Nucleus accumbens (tissue), 56 donors: ENCODE measurements around the gene STRIP2.
"Not testable (repeated sequence)": the region's sequence is repeated elsewhere in the genome, so short reads cannot be mapped to it uniquely, and the experiment has no call there.

Source experiments
- DNase-seq, 56 donors: peaks; one replicate each; lab custom pipeline; 2025; lab: John Stamatoyannopoulos, UW

Gene STRIP2, protein sequence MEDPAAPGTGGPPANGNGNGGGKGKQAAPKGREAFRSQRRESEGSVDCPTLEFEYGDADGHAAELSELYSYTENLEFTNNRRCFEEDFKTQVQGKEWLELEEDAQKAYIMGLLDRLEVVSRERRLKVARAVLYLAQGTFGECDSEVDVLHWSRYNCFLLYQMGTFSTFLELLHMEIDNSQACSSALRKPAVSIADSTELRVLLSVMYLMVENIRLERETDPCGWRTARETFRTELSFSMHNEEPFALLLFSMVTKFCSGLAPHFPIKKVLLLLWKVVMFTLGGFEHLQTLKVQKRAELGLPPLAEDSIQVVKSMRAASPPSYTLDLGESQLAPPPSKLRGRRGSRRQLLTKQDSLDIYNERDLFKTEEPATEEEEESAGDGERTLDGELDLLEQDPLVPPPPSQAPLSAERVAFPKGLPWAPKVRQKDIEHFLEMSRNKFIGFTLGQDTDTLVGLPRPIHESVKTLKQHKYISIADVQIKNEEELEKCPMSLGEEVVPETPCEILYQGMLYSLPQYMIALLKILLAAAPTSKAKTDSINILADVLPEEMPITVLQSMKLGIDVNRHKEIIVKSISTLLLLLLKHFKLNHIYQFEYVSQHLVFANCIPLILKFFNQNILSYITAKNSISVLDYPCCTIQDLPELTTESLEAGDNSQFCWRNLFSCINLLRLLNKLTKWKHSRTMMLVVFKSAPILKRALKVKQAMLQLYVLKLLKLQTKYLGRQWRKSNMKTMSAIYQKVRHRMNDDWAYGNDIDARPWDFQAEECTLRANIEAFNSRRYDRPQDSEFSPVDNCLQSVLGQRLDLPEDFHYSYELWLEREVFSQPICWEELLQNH

DNA sequence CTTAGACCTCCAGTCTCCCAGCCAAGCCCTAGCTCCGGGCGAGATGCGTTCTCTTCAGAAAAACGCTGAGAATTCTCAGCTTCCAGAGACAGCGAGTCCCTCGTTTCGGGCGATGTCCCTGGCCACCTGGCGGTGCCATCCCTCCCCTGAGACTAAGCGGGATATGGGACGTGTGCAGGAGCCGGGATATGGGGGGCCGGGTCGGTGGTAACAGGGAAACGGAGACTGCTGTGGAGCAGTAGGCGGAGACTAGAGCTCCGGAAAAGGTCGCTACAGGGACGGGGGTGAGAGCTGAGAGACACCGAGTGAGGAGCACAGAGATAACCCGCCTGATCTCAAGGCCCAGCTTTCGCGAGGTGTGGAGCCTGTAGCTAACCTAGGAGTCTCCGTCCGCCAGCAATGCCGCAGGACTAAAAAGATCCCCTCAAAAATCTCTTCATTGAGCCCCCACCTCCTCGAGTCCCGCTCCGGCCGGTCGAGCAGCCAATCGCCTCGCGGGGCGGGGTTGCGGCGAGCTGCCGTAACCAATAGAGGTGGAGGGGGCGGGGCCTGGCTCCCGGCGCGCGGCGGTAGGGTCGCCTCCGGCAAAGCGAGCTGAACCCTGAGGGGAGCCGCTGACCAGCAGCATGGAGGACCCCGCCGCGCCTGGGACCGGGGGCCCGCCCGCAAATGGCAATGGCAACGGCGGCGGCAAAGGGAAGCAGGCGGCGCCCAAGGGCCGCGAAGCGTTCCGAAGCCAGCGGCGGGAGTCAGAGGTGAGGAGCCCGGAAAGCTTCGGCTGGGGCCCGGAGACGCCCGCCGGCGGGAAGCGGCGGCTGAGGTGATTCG lies at the start of gene STRIP2:
Gene STRIP2, plus strand, starts transcription at position 586 of the 828 bp plus-strand sequence. Its CDS starts 41 bp downstream, at position 627.
- peak; percentile 55 to 96 (median 87) for DNase-seq

DNA sequence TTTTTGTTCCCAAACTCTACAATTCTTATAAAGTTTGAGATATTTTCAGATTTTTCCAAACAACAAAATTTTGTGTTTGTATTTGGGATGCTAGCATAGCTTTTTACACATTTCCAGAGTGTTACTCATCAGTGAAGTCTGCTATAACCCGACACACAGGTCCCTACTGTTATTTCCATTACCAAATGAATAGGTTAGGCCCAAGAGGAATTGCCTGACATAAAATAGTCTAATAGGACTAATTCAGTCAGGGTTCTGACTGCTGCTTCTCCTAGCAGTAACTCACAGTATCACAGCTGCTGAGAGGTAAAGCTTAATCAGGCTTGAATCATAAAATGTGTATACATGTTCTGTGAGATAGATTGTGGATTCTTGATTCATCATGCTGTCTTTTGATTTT lies 49.1 kb upstream of the STRIP2 start:
- no peak for DNase-seq

DNA sequence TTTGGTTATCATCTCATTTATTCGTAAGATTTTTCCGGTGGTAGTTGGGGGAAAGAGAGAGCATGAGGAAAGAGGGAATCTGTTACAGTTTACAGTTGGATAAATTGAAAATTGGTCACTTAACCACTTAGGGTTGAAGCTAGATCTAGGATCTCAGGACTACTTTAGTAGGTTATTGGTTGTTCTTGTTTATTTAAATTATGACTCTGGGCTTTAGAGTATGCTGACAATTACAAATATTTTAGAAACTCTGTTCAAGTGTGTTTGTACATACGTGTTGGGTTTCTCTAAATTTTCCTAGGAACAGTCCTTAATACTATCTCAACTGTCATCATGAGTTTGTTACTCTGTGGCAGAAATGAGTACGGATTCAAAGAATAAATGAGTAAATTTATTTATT lies 48.6 kb upstream of the STRIP2 start:
- no peak for DNase-seq

DNA sequence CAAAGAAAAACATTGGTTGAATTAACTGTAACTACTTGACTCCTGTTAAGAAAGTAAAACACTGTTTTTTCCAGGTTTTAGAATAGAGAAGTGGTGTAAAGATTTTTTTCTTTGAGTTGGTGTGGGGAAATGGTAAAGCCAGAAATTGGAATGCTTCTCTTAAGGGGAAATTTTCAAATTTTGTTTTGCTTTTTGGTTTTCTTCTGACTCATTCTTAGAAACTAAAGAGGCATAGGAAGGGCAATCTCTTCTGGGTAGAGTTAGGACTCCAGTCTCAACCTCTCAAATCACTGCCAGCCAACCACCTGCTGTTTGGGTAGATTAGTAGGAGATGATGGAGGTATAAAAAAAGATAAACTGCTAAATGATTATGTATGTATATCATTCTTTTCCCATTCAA lies 47.7 kb upstream of the STRIP2 start:
- no peak for DNase-seq

DNA sequence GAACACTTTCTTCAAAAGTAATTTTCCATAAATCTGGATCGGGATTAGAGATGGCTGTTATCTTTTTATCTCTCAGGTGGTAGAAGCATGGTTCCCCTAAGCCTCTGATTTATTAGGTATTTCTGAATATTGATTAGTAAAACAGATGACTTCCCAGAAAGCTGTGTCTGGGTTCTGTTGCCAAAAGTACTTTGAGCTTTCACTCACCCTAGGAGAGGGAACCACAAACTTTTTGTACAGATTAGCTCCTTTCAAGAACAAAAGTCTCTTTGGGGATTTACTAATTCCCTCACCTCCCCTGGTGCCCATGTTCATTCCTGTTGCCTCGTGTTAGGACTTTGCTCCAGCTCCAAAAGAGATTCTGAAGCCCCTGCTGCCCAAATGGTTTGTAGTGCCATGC lies 46.7 kb upstream of the STRIP2 start:
- no peak for DNase-seq

DNA sequence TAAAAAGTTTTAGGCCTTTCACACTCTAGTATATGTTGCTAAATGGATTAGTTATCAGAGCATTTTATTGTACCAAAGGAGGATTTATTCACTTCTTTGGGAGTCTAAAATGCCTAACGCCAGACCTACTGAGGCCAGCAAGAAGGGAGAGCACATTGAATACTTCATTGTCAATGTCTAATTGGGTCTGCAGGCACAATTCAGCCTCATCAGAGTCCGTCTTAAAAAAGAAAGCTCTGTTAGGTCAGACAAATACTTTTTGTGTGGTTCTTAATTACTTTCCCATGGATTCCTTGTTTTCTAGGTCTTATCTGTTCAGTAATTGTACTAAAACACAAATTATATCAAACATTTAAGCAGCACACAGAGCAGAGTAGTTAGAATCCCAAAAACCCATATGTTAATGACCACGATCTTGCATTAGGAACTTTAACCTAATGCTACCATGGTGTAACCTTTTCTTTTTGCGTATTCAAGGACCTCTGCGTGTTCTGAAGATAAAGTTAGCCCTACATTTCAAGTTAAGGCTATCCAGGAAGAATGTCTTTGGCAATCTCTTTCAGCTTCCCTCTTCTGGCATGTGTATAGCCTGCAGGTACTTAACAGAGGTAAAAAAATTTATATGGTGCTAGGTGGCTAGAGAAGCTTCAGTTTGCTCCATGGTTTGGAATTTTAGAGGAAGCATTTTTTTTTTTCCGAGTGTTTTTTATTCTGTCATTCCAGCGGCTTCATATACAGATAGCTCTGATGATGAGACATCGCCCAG lies 45.7 kb upstream of the STRIP2 start:
- DNase-seq = no peak

DNA sequence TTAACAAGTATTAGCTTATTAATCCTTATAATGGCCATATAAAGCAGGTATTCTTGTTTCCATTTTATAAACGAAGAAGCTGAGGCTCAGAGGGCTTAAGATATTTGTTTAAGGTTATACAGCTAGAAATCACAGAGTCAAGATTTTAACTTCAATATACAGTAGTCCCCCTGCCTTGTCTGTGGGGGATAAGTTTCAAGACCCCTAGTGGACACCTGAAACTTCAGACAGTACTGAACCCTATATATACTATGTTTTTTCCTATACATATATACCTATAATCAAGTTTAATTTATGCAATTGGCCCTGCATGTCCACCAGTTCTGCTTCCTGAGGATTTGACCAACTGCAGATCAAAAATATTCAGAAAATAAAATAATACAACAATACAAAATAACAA lies 44.4 kb upstream of the STRIP2 start:
- DNase-seq = no peak

DNA sequence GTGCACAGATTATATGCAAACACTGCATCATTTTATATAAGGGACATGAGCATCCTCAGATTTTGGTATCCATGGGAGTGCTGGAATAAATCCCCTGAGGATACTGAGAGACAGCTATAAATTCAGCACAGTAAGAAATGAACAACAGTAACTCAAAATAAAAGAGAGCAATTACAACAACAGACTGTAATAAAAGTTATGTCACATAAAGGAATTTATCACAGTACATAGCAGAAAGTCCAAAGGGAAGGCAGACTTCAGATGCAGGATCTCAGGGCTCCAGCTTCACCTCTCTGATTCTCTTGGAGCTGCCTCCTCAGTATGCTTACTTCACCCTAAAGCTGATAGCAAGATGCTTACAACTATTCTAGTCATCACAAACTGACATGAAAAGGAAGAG lies 43.9 kb upstream of the STRIP2 start:
- no peak for DNase-seq

DNA sequence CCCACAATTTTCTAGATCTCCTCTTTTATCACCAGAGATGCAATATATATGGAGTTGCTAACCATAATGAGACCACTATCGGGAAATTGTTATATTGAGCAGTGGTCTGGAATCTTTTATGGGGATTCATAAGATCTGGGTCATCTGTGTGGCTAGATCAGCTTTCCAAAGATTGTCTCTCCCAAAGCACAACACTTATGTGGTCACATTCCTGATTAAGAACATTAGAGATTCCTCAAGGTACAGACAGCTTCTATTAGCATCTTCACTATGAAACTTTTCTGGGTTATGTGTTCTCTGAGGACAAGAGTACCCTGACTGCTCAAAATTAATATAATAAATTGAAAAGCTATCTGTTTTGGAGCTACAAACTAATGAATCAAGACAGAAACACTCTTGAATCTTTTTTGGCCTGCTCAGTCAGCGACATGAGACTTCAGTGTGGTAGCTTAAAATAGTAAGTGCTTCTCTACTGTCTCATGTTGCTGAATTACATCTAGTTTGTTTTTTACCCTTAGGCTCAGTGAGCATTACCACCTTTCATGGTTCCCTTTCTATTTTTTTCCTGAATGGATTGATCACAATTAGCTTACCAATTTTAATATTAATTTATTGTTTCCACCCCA lies 42.6 kb upstream of the STRIP2 start:
- DNase-seq = peak in 2 of 56 donors; percentile 22 to 26

DNA sequence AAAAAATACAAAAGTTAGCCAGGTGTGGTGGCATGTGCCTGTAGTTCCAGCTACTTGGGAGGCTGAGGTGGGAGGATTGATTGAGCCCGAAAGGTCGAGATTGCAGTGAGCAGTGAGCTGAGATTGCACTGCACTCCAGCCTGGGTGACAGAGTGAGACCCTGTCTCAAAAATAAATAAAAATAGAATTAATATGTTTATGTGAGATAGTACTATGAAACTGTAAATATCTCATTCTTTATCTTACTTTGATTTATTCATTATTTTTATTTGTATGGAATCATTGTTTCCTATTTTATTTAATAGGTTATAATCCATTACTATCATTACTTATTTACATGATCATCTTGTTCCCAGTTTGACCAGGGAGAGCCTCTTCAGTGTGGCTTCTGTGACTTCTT lies 41.0 kb upstream of the STRIP2 start:
- no peak for DNase-seq

DNA sequence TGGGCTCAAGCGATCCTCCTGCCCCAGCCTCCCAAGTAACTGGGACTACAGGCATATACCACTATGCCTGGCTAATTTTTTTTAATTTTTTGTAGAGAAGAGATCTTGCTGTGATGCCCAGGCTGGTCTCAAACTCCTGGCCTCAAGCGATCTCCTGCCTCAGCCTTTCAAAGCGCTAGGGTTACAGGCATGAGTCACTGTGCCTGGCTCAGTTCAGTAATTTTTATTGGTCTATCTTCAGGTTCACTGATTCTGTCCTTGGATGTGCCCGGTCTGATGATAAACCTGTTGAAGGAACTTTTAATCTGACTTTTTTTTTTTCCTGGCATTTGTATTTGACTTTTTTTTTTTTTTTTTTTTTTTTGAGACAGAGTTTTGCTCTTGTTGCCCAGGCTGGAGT lies 40.1 kb upstream of the STRIP2 start:
- DNase-seq = no peak

DNA sequence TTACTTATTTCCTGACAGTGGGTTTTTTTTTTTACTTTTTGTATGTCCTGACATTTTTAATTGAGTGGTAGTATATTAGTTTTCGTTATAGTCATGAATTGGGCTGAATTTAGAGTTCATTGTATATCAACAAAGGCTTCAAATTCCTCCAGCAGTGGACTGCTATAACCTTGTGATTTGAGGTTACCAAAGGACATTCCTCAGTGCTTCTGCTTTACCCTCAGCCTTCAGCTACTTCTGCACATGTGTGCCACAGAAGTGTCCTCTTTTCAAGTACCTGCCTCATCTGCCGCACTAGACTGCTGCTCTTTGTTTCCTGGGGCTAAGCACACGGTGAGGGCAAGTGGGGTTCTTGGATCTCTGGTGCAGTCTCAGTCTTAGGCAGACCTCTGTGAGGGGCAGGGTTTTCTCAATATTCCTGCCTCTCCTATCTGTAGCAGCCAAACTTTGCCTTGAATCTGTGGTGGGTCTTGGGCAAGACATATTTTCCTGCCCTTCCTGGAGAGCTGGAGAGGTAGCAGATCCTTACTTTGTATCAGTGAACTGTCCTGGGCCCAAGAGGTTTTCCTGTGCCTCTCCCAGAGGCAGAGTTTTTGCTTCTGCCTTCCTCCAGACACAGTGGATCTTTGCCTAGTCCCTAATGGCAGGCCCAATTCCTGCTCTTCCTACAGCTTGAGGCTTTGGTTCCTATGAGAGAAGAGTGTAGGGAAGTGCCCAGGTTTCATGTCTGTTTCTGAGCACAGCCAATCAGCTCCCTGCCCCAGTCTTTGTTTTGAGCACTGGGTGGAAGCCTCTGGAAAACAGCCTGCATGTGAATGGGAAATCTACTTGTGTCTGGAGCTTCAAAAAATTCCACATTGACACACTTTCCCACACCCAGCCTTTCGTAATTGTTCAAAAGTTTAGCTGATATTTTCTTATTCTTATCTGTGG lies 39.0 kb upstream of the STRIP2 start:
- no peak for DNase-seq

DNA sequence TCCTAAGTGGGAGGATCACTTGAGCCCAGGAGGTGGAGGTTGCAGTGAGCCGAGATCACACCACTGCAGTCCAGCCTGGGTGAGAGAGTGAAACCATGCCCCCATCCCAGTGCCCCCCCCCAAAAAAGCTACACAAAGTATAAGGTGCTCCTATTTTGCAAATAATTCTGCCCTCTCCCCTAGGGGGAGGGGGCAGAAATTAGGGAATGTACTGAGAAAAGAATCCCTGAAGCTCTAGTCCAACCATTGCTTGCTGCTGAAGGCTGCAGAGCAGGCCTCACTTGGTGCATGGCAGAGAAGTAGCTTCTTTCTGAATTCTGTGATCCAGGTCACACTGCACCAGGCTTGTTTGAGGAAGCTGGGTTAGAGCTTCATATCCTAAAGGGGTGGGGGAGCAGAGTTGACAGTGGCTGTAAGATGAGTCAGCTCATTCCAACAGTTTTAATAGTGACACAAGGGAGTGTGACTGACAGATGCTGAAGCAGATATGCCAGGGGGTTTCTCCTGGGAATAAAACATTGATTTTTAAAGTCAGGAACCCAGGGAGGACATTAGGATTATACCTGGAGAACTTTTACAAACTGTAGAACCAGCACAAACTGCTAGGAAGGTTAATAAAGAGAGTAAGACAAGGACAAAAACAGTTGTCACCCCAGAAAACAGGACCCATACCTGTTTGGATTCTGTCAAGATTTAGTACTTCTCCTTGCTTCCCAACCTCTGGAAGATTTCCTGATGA lies 32.8 kb upstream of the STRIP2 start:
- no peak for DNase-seq

DNA sequence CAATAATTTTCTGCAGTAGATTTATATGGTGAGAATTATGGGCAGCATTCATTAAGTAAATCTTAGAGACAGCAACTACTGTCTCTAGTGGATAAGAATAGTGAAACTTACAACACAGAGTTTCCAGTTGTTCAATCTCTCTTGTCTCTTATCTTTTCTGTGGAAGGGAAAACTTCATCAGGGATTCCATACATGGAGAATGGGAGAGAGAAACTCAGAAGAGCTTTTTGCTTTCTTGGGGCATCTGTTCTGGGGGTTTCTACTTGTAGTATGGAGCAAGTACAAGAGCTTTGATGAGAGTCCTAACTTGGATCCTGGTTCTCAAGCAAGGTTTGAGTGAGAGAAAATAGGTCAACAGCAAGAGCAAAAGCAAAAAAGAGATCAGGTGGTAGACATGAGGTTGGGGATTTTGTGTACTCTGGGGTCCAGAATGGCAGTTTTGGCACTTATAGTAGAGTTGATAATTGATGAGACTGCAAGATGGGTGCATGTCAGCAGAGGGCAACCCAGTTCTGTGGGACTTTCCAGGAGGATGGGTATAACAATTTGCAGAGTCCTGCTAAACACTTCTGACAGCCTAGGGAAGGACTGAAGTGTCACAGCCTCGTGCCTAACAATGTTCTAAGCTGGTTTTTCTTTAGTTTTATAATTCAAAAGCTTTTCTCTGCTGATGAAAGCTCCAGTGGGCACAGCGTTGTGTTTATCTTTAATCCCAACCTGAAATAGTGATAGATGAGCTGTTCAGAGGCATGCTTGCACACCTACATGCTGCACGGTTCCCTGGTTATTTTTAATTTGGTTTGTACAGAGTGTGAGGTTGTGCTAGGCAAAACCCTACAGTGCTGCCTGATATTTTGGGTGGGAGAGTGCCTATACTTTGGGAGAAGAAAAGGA lies 32.0 kb upstream of the STRIP2 start:
- peak in 15 of 56 donors; percentile 3 to 49 (median 28) for DNase-seq

DNA sequence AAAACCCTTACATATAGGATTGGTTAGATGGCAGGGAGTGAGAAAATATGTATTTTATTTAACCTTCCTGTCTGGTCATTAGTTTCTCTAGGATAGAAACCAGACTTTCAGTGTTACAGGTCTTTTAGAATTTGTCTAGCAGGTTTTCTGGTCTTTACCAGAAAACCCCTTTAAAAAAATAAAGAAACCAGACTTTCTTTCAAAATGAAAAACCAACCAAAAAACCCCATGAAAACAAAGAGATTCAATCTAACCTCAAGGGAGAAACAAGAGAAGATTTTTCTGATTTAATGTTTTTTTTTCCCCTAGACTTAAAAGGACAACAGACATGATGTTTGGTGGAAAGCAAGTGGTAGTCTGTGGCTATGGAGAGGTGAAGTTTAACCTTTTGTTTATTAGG lies 28.7 kb upstream of the STRIP2 start:
- no peak for DNase-seq

DNA sequence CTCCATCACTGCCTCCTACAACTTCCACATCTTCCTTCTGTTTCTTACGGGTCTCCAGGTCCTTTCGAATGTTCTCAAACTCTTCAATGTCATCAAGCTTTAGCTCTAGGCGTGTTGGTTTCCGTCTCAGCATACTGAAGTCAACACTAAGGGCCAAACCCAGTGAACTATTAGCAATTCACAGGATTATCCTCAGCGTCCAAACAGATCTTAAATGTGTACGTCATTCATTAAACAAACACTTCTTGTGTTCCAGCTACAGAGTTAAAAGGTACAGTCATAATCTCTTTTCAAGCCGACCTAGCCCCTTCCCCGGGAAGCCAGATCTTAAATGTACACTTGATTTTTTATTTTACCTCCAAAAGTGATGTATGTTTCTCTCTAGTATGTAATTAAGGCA lies 24.0 kb upstream of the STRIP2 start:
- DNase-seq = not testable (repeated sequence)

DNA sequence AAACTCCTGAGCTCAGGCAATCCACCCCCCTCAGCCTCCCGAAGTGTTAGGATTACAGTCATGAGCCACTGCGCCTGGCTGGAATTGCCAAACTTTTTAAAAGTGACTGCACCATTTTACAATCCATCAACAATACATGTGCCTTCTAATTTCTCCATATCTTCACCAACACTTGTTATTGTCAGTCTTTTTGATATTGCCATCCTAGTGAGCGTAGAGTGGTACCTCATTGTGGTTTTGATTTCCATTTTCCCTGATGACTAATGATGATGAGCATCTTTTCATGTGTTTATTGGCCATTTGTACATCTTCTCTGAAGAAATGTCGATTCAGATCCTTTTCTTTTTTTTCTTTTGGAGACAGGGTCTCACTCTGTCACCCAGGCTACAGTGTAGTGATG lies 21.7 kb upstream of the STRIP2 start:
- DNase-seq = no peak
